ENCODE data around the gene OR10T2.

DNA sequence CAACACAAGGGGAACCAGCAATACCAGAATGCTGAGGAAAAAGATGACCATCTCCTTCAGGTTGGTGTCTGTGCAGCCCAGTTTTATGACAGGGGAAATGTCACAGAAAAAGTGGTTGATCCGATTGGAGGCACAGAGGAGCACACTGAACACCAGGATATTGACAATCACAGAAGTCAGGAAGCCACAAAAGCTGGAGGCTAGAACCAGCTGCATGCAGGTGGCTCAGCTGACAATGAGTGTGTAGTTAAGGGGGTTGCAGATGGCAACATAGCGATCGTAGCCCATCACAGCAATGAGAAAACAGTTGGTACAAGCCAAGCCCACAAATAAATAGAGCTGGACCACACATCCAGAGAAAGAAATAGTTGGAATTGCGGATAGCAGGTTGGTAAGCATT lies 46.1 kb upstream of the OR10T2 start:
- TF ChIP-seq, protein P1, sequence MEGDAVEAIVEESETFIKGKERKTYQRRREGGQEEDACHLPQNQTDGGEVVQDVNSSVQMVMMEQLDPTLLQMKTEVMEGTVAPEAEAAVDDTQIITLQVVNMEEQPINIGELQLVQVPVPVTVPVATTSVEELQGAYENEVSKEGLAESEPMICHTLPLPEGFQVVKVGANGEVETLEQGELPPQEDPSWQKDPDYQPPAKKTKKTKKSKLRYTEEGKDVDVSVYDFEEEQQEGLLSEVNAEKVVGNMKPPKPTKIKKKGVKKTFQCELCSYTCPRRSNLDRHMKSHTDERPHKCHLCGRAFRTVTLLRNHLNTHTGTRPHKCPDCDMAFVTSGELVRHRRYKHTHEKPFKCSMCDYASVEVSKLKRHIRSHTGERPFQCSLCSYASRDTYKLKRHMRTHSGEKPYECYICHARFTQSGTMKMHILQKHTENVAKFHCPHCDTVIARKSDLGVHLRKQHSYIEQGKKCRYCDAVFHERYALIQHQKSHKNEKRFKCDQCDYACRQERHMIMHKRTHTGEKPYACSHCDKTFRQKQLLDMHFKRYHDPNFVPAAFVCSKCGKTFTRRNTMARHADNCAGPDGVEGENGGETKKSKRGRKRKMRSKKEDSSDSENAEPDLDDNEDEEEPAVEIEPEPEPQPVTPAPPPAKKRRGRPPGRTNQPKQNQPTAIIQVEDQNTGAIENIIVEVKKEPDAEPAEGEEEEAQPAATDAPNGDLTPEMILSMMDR (IDR thresholded peaks at IDR 0.05), result no peak
- no peak for TF ChIP-seq EZH2 (IDR thresholded peaks at IDR 0.05; ENCODE audit: borderline replicate concordance, insufficient read depth, low read depth, low read length, poor library complexity, severe bottlenecking)

Measured in B cell (primary cell).